GM23338 (cell line): ENCODE measurements around the gene HCFC1.

ENCODE experiments used
- CREB1 ChIP-seq: fragments of 250-450 bp; sonication (Bioruptor Pico); IDR thresholded peaks from 2 replicates; pipeline ENCODE4 v1.5.0; 2020; ENCODE audit warnings: low read depth, mild to moderate bottlenecking, moderate library complexity
- CTCF ChIP-seq, 2 experiments: fragments of 200-600 bp in 1 of 2; sonication (generic) in 1 of 2; conservative IDR thresholded peaks; 2 replicates each; pipeline versions ENCODE4 v1.5.1 to v1.6.1; 2016 to 2017; ENCODE audit warnings: antibody characterized with exemption in 2 of 2, low read depth in 2 of 2, mild to moderate bottlenecking in 2 of 2, moderate library complexity in 1 of 2
- EZH2 ChIP-seq: fragments of 200-600 bp; sonication (generic); IDR thresholded peaks from one replicate; pipeline ENCODE4 v1.8.0; 2017; ENCODE audit warnings: antibody characterized with exemption, mild to moderate bottlenecking, low read depth; ENCODE audit not compliant: unreplicated experiment
- JUNB ChIP-seq: IDR thresholded peaks from one replicate; pipeline ENCODE4 v1.6.1; 2016; ENCODE audit warnings: antibody characterized with exemption; ENCODE audit not compliant: unreplicated experiment
- NANOG ChIP-seq: IDR thresholded peaks from 2 replicates; pipeline ENCODE4 v1.6.1; 2016; ENCODE audit warnings: antibody characterized with exemption, borderline replicate concordance
- POLR2AphosphoS5 ChIP-seq: IDR thresholded peaks from 2 replicates; pipeline ENCODE4 v1.6.1; 2016; ENCODE audit warnings: antibody characterized with exemption, low read depth
- STAT1 ChIP-seq: IDR thresholded peaks from one replicate; pipeline ENCODE4 v1.6.1; 2016; ENCODE audit warnings: antibody characterized with exemption; ENCODE audit not compliant: unreplicated experiment
- TF ChIP-seq, protein P1 (sequence below): IDR thresholded peaks from one replicate; pipeline ENCODE4 v1.6.1; 2018; ENCODE audit warnings: antibody characterized with exemption; ENCODE audit not compliant: unreplicated experiment
- TF ChIP-seq, protein P2 (sequence below): IDR thresholded peaks from 2 replicates; pipeline ENCODE4 v1.6.1; 2016; ENCODE audit warnings: antibody characterized with exemption

DNA sequence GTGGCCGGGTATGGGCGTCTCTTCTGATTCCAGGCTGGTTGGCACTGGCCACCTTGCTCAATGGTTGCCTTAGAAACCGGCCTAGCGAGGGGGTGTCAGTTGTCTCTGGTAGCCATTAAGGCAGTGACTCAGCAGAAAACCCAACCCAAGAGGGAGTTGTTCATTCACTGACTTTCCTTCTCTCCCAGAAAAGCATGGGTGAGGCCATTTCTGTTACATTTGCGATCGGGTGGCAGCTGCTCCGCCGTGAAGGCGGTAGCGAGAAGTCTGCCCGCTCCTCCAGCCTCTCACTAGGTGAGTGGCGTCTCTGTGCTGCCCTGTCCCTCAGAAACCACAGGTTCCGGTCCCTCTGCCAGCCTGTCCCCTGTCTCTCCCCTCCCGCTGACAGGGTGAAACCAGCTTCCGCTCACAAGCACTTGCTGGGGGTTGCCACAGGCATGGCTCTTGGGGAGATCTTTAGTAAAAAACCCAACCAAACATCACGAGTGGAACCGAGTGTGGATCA, 30.6 kb upstream of the HCFC1 start:
- no peak for TF ChIP-seq CTCF (conservative IDR thresholded peaks at IDR 0.05; ENCODE audit: low read depth in 2 of 2)
- TF ChIP-seq JUNB: no peak
- no peak for TF ChIP-seq POLR2AphosphoS5
- TF ChIP-seq, protein P1, sequence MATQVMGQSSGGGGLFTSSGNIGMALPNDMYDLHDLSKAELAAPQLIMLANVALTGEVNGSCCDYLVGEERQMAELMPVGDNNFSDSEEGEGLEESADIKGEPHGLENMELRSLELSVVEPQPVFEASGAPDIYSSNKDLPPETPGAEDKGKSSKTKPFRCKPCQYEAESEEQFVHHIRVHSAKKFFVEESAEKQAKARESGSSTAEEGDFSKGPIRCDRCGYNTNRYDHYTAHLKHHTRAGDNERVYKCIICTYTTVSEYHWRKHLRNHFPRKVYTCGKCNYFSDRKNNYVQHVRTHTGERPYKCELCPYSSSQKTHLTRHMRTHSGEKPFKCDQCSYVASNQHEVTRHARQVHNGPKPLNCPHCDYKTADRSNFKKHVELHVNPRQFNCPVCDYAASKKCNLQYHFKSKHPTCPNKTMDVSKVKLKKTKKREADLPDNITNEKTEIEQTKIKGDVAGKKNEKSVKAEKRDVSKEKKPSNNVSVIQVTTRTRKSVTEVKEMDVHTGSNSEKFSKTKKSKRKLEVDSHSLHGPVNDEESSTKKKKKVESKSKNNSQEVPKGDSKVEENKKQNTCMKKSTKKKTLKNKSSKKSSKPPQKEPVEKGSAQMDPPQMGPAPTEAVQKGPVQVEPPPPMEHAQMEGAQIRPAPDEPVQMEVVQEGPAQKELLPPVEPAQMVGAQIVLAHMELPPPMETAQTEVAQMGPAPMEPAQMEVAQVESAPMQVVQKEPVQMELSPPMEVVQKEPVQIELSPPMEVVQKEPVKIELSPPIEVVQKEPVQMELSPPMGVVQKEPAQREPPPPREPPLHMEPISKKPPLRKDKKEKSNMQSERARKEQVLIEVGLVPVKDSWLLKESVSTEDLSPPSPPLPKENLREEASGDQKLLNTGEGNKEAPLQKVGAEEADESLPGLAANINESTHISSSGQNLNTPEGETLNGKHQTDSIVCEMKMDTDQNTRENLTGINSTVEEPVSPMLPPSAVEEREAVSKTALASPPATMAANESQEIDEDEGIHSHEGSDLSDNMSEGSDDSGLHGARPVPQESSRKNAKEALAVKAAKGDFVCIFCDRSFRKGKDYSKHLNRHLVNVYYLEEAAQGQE: no peak
- no peak for TF ChIP-seq EZH2
- no peak for TF ChIP-seq NANOG
- TF ChIP-seq CREB1: no peak
- TF ChIP-seq, protein P2, sequence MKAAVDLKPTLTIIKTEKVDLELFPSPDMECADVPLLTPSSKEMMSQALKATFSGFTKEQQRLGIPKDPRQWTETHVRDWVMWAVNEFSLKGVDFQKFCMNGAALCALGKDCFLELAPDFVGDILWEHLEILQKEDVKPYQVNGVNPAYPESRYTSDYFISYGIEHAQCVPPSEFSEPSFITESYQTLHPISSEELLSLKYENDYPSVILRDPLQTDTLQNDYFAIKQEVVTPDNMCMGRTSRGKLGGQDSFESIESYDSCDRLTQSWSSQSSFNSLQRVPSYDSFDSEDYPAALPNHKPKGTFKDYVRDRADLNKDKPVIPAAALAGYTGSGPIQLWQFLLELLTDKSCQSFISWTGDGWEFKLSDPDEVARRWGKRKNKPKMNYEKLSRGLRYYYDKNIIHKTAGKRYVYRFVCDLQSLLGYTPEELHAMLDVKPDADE: no peak
- no peak for TF ChIP-seq STAT1
